NT2/D1 (cell line): ENCODE results near the gene HTT-AS.

Experiments
- SUZ12 ChIP-seq: IDR thresholded peaks from 2 replicates; pipeline ENCODE4 v1.6.1; 2011; ENCODE audit not compliant: insufficient read length, insufficient read depth; ENCODE audit errors: extremely low read depth
- YY1 ChIP-seq: IDR thresholded peaks from 2 replicates; pipeline ENCODE4 v1.6.1; 2011; ENCODE audit not compliant: insufficient read length, insufficient read depth
- ZNF274 ChIP-seq: IDR thresholded peaks from 2 replicates; pipeline ENCODE4 v1.6.1; 2011; ENCODE audit warnings: mild to moderate bottlenecking, low read depth, low read length

GRCh38 chr4:3121110-3121509 is 46.8 kb upstream of the HTT-AS start:
- no peak for TF ChIP-seq SUZ12
- TF ChIP-seq YY1, result no peak
- TF ChIP-seq ZNF274, result no peak
